DOHH2 (cell line): Measurements from ENCODE around the gene P3H2.

ENCODE experiments used
- EZH2phosphoT487 ChIP-seq: fragments of 200-600 bp; sonication (generic); IDR thresholded peaks from 2 replicates; pipeline ENCODE4 v1.6.1; 2017; ENCODE audit warnings: borderline replicate concordance, mild to moderate bottlenecking, antibody characterized with exemption, low read length, moderate library complexity, mixed read lengths
- TF ChIP-seq, protein P1 (sequence below): fragments of 200-600 bp; sonication (generic); IDR thresholded peaks from one replicate; pipeline ENCODE4 v1.5.1; 2014; ENCODE audit warnings: antibody characterized with exemption, mild to moderate bottlenecking, low read depth, low read length; ENCODE audit not compliant: poor library complexity, severe bottlenecking

GRCh38 chr3:190044974-190045373 lies 75.7 kb downstream of the P3H2 start:
- TF ChIP-seq, protein P1, sequence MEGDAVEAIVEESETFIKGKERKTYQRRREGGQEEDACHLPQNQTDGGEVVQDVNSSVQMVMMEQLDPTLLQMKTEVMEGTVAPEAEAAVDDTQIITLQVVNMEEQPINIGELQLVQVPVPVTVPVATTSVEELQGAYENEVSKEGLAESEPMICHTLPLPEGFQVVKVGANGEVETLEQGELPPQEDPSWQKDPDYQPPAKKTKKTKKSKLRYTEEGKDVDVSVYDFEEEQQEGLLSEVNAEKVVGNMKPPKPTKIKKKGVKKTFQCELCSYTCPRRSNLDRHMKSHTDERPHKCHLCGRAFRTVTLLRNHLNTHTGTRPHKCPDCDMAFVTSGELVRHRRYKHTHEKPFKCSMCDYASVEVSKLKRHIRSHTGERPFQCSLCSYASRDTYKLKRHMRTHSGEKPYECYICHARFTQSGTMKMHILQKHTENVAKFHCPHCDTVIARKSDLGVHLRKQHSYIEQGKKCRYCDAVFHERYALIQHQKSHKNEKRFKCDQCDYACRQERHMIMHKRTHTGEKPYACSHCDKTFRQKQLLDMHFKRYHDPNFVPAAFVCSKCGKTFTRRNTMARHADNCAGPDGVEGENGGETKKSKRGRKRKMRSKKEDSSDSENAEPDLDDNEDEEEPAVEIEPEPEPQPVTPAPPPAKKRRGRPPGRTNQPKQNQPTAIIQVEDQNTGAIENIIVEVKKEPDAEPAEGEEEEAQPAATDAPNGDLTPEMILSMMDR = no peak
- TF ChIP-seq EZH2phosphoT487 = no peak
